CD4-positive, alpha-beta memory T cell (primary cell): Measurements from ENCODE around the gene MYO1A. TPM values are rescaled to one million over a fixed set of nuclear protein-coding genes. Genes with fewer than 3 reads are reported as not detected.
"Not testable (repeated sequence)": the region's sequence is repeated elsewhere in the genome, so short reads cannot be mapped to it uniquely, and the experiment has no call there.

Source experiments
- CTCF ChIA-PET: fragments of 350-600 bp; sonication (Branson Sonifier 250); formaldehyde crosslinking; loops from one replicate; lab custom pipeline; 2021; ENCODE audit warnings: inconsistent platforms; ENCODE audit not compliant: partially characterized antibody; lab: Charles Lee
- POLR2A ChIA-PET: fragments of 350-600 bp; sonication (Branson Sonifier 250); formaldehyde crosslinking; loops from one replicate; lab custom pipeline; 2021; ENCODE audit not compliant: partially characterized antibody; lab: Charles Lee
- DNase-seq, 5 donors: peaks; one replicate each; pipeline versions ENCODE4 v3.0.0 to v3.0.0-alpha.2; 2020 to 2022; ENCODE audit warnings: mixed read lengths in 1 of 5
- H3K27ac ChIP-seq: one replicate; pipeline ENCODE4 v1.7.0; 2013; ENCODE audit warnings: low read depth, low read length
- H3K27me3 ChIP-seq: 2 replicates; pipeline ENCODE4 v1.7.0; 2013; ENCODE audit warnings: mild to moderate bottlenecking, low read length, moderate library complexity; ENCODE audit not compliant: insufficient read depth
- H3K36me3 ChIP-seq: 2 replicates; pipeline ENCODE4 v1.7.0; 2013; ENCODE audit warnings: mild to moderate bottlenecking, low read length, moderate library complexity; ENCODE audit not compliant: insufficient read depth
- H3K4me1 ChIP-seq: 2 replicates; pipeline ENCODE4 v1.7.0; 2013; ENCODE audit warnings: mild to moderate bottlenecking, low read length, moderate library complexity; ENCODE audit not compliant: insufficient read depth
- H3K4me3 ChIP-seq, 2 donors: one replicate each; pipeline ENCODE4 v1.7.0; 2013; ENCODE audit warnings: low read length in 2 of 2, mild to moderate bottlenecking in 1 of 2
- H3K9me3 ChIP-seq, 2 donors: one replicate each; pipeline ENCODE4 v1.7.0; 2013; ENCODE audit warnings: low read length in 2 of 2, control low read depth in 1 of 2; ENCODE audit not compliant: control insufficient read depth in 1 of 2
- H3K27ac Mint-ChIP-seq, 7 donors: one replicate each; pipeline ENCODE4 v1.8.0; 2020 to 2021; ENCODE audit warnings: mixed read lengths in 7 of 7, mild to moderate bottlenecking in 6 of 7, inconsistent platforms in 3 of 7, moderate library complexity in 3 of 7
- H3K27me3 Mint-ChIP-seq, 2 donors: one replicate each; pipeline ENCODE4 v1.8.0; 2020 to 2021; ENCODE audit warnings: mixed read lengths in 2 of 2
- H3K36me3 Mint-ChIP-seq, 2 donors: one replicate each; pipeline ENCODE4 v1.8.0; 2020 to 2021; ENCODE audit warnings: mixed read lengths in 2 of 2, inconsistent platforms in 1 of 2, mild to moderate bottlenecking in 1 of 2
- H3K4me1 Mint-ChIP-seq, 4 donors: one replicate each; pipeline ENCODE4 v1.8.0; 2020 to 2021; ENCODE audit warnings: mixed read lengths in 4 of 4, mild to moderate bottlenecking in 1 of 4
- H3K4me3 Mint-ChIP-seq, 8 donors: one replicate each; pipeline ENCODE4 v1.8.0; 2020 to 2021; ENCODE audit warnings: mixed read lengths in 8 of 8, mild to moderate bottlenecking in 7 of 8, moderate library complexity in 6 of 8, inconsistent platforms in 3 of 8
- H3K9me3 Mint-ChIP-seq, 8 donors: one replicate each; pipeline ENCODE4 v1.8.0; 2020 to 2021; ENCODE audit warnings: mixed read lengths in 8 of 8, mild to moderate bottlenecking in 5 of 8, inconsistent platforms in 3 of 8, moderate library complexity in 1 of 8
- intact Hi-C: fragments of 100-400 bp; cut with micrococcal nuclease; formaldehyde crosslinking; loops from one replicate; pipeline ENCODE4 v1.15.1; 2023
- polyA plus RNA-seq, 2 donors: library from polyadenylated mRNA; unstranded; fragments of 300-500 nt; fragmentation: Illumina TruSeq; gene quantifications; one replicate each; pipeline ENCODE4 v1.2.3, GENCODE V29; 2021
- total RNA-seq, 2 experiments: library from RNA; stranded (reverse); gene quantifications; one replicate each; pipeline ENCODE4 v1.2.3, GENCODE V29; 2021

Gene MYO1A
- total and polyA plus RNA-seq, 4 experiments from 2014 or later, result 1.2 to 3.0 TPM; not detected in 2

DNA sequence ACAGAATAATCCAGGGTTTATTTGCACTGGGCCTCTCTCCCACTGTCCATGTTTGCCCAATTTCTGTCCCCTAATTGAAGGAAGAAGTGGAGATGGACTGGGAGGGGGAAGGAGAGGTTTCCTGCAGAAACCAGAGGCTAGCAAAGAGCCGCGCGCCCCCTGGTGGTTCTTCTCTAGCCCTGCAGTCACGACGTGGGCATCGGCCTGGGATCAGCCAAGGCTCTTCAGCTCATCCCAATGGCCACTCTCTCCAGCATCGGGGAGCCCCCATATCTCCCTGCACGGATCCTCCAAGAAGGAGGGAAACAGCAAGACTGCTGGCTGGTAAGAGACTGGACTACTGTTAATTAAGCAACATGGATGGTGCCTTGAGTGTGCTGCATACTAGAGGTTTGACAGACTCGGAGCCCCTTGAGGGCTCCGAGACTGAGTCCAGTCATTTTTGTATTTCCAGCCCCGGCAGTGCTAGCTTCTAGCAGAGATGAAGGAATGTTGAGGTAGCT is 62.3 kb downstream of the MYO1A start:
- Histone ChIP-seq H3K27ac (no peak overlapping the region), H3K27me3 (no peaks in the 10 kb centered on the region), H3K4me3 (no peak overlapping the region), H3K4me1 (peaks cover 19% of the 10 kb centered on the region), H3K36me3 (no peaks in the 10 kb centered on the region), H3K9me3 (no peaks in the 10 kb centered on the region)
- no peaks in the 10 kb centered on the region for H3K27me3 Mint-ChIP-seq
- intact Hi-C loops, result loop anchor here (1.0 to 2.0 kb wide), 3 partner anchors 230 to 474 kb away; no protein-coding TSS in a partner anchor
- peaks cover 5 to 12% (median 11%) of the 10 kb centered on the region in 4 donors for H3K4me1 Mint-ChIP-seq
- CTCF ChIA-PET, result interaction anchor here (0.9 to 4.9 kb wide), 13 partner anchors 9 to 359 kb away, joined by 3 to 102 read pairs (median 5); partner anchors contain the start of genes HSD17B6 and PRIM1
- DNase-seq, result peak; percentile 62 to 67 (median 63)
- peak overlapping the region in 1 of 7 donors; percentile 53 for H3K27ac Mint-ChIP-seq
- H3K9me3 Mint-ChIP-seq, result no peaks in the 10 kb centered on the region
- H3K36me3 Mint-ChIP-seq, result no peaks in the 10 kb centered on the region
- POLR2A ChIA-PET, result no interaction called here
- peak overlapping the region in 3 of 8 donors; percentile 36 to 61 (median 56) for H3K4me3 Mint-ChIP-seq

- H3K4me3 Mint-ChIP-seq, result peak overlapping the region in 3 of 8 donors; percentile 36 to 61 (median 56)
These were observed 62.9 kb downstream of the MYO1A start for GRCh38 chr12:56987011-56987410.

DNA sequence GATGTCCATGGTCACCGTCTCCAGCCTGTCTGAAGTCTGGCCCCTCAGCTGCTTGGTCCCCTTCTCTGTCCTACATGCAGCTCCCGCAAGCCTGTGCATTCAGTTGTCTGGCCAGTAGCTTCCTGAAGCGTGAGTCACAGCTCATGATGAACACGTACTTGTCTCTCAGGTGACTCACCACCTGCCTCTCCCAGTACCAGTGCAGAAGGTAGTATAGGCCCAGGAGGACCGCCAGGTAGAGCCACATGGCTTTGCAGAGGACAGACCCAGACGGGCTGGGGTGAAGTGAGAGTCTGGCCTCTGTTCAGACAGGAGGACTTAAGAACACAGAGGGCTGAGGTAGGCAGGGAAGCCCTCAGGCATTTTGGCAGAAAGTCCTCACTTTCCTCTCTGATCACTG is 64.2 kb downstream of the MYO1A start:
- H3K4me1 Mint-ChIP-seq, H3K9me3 Mint-ChIP-seq, H3K4me3 Mint-ChIP-seq, H3K27me3 ChIP-seq, DNase-seq, H3K36me3 ChIP-seq, H3K36me3 Mint-ChIP-seq, H3K4me3 ChIP-seq, H3K4me1 ChIP-seq, H3K27ac ChIP-seq, H3K9me3 ChIP-seq, H3K27me3 Mint-ChIP-seq, POLR2A ChIA-PET: not testable (repeated sequence)
- CTCF ChIA-PET, result interaction anchor here (0.9 to 4.9 kb wide), 3 partner anchors 15 to 237 kb away, joined by 3 to 102 read pairs (median 51); partner anchors contain the start of gene HSD17B6
- intact Hi-C loops, result loop anchor here (2.0 kb wide), 1 partner anchor 385 kb away; no protein-coding TSS in a partner anchor
- peak overlapping the region in 1 of 7 donors; percentile 42 for H3K27ac Mint-ChIP-seq

More at GRCh38 chr12:56987011-56987410, 62.9 kb downstream of the MYO1A start:
- Mint-ChIP-seq H3K9me3 (no peaks in the 10 kb centered on the region), H3K36me3 (no peaks in the 10 kb centered on the region), H3K4me1 (peaks cover 5 to 12% (median 11%) of the 10 kb centered on the region in 4 donors), H3K27me3 (no peaks in the 10 kb centered on the region), H3K27ac (peak overlapping the region in 2 of 7 donors; percentile 12 to 53)
- Histone ChIP-seq H3K27me3 (no peaks in the 10 kb centered on the region), H3K4me1 (peaks cover 19% of the 10 kb centered on the region), H3K9me3 (no peaks in the 10 kb centered on the region), H3K27ac (no peak overlapping the region), H3K4me3 (no peak overlapping the region), H3K36me3 (no peaks in the 10 kb centered on the region)
- ChIA-PET CTCF (interaction anchor here (0.9 to 4.9 kb wide), 11 partner anchors 8 to 358 kb away, joined by 3 to 102 read pairs (median 5); partner anchors contain the start of genes HSD17B6 and PRIM1), POLR2A (no interaction called here)
- intact Hi-C loops, result loop anchor here (1.0 to 2.0 kb wide), 3 partner anchors 230 to 474 kb away; no protein-coding TSS in a partner anchor
- no peak for DNase-seq

DNA sequence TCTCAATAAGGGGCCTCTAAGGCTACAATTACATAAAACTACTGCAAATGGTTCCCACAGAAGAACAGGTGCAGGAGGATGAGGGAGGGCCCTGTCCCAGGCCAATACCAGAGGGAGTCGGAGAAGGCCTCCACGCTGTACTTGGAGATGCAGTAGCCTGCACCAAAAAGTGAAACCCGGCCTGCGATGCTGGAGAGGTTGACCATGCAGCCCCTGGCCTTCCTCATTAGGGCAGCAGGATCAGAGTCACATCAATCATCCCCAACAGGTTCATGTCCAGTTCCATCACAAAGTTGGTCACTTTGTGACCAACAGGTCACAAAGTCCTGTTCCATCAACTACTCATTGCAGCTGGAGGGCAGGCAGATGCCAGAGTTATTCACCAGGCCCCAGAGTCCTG is 66.5 kb downstream of the MYO1A start:
- Histone ChIP-seq H3K9me3 (no peaks in the 10 kb centered on the region), H3K36me3 (no peaks in the 10 kb centered on the region), H3K27ac (no peak overlapping the region), H3K4me3 (no peak overlapping the region), H3K4me1 (peaks cover 9% of the 10 kb centered on the region), H3K27me3 (no peaks in the 10 kb centered on the region)
- Mint-ChIP-seq H3K4me1 (peaks cover 3 to 6% (median 5%) of the 10 kb centered on the region in 4 donors), H3K9me3 (no peaks in the 10 kb centered on the region), H3K27me3 (no peaks in the 10 kb centered on the region), H3K4me3 (no peak overlapping the region), H3K27ac (no peak overlapping the region), H3K36me3 (no peaks in the 10 kb centered on the region)
- no peak for DNase-seq
- intact Hi-C loops, result no loop called here
- CTCF ChIA-PET, result interaction anchor here (0.6 kb wide), 1 partner anchor 69 kb away, joined by 3 read pairs; no protein-coding TSS in a partner anchor
- POLR2A ChIA-PET, result interaction anchor here (1.0 kb wide), 1 partner anchor 295 kb away, joined by 3 read pairs; the partner anchor contains the start of gene PTGES3

DNA sequence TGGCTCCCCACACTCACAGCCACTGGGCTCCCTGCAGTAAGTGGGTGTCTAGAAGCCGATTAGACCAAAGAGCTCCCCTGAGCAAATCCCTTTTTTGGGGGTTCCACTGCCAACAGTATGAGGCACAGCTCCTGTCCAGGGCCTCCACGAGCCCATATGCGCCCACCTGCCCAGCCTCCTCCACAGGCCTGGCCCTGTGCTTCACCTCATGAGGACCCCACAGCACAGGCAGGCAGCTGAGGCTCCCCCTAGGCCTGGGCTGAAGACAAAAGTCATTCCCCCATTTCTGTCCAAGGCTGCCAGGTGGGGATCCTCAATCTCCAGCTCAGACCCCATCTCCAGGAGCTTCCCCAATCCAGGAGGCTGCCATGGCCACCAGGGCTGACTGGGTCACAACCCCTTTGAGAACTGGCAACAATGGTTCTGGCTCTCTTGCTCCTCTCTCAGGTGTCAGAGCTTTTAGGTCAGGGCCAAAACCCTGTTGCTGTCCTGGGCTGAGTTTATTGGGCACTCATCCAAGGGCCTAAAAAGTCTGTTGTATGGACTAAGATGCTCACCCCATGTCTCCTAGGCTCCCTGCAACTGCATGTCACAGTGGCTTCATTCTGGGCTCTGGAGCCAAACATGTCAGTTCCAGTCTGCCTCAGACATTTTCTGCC is 67.2 kb downstream of the MYO1A start:
- H3K4me1 Mint-ChIP-seq, H3K36me3 Mint-ChIP-seq, H3K4me3 ChIP-seq, intact Hi-C loops, H3K27ac Mint-ChIP-seq, H3K27me3 Mint-ChIP-seq, H3K9me3 Mint-ChIP-seq, H3K36me3 ChIP-seq, H3K4me1 ChIP-seq, H3K4me3 Mint-ChIP-seq, H3K9me3 ChIP-seq, H3K27ac ChIP-seq, H3K27me3 ChIP-seq, DNase-seq: not testable (repeated sequence)
- ChIA-PET CTCF (interaction anchor here (0.6 kb wide), 1 partner anchor 69 kb away, joined by 3 read pairs; no protein-coding TSS in a partner anchor), POLR2A (interaction anchor here (1.0 kb wide), 1 partner anchor 294 kb away, joined by 3 read pairs; the partner anchor contains the start of gene PTGES3)

DNA sequence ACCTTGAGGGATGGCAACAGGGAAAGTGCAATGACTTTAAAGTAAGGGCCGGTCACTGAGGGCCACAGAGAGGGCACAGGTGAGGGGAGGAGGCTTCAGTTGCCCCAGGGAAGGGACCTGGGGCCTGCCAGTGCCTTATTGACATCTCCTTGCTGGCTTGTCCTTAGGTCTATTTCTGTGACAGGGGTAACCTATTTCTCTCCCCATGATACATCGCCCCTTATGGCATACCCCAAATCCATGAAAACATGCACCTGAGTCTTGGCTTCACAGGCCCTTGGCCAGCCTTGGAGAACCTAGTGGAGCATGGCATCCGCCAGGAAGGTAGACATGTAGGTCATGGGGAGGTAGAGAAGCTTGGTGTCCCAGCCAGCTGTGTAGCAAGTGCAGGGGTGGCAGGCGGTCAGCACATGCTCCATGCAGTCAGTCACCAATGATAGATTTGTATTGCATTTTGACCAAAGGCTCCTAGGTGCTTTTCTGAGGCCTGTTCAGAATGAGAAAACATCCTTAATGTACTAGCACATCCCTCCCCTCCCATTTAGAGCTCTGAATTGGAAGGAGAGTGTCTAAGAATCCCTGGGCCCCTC is 68.9 kb downstream of the MYO1A start:
- ChIA-PET CTCF (interaction anchor here (0.6 to 1.5 kb wide), 3 partner anchors 13 to 749 kb away, joined by 3 to 7 read pairs (median 3); a partner anchor contains a TSS), POLR2A (no interaction called here)
- no peaks in the 10 kb centered on the region for H3K9me3 ChIP-seq
- no peaks in the 10 kb centered on the region for H3K27me3 Mint-ChIP-seq
- H3K27me3 ChIP-seq, result no peaks in the 10 kb centered on the region
- no peak overlapping the region for H3K4me3 Mint-ChIP-seq
- no peak overlapping the region for H3K27ac Mint-ChIP-seq
- H3K27ac ChIP-seq, result no peak overlapping the region
- DNase-seq, result no peak
- H3K4me1 Mint-ChIP-seq, result peaks cover 0 to 1% (median 0%) of the 10 kb centered on the region in 4 donors
- H3K9me3 Mint-ChIP-seq, result peaks cover 0 to 2% (median 0%) of the 10 kb centered on the region in 8 donors
- H3K36me3 ChIP-seq, result no peaks in the 10 kb centered on the region
- H3K4me1 ChIP-seq, result no peaks in the 10 kb centered on the region
- no peaks in the 10 kb centered on the region for H3K36me3 Mint-ChIP-seq
- intact Hi-C loops, result no loop called here
- H3K4me3 ChIP-seq, result no peak overlapping the region

DNA sequence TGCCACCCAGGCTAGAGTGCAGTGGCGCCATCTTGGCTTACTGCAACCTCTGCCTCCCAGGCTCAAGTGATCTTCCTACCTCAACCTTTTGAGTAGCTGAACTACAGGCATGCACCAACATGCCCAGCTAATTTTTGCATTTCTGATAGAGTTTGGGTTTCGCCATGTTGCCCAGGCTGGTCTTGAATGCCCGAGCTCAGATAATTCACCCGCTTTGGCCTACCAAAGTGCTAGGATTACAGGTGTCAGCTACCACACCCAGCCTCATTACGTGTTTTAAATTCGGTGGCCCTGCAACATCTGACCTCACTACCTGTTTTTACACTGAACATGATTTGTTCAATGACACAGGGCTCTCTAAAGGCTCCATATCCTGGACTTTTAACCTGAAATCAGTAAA is 69.7 kb downstream of the MYO1A start:
- H3K4me1 ChIP-seq, result no peaks in the 10 kb centered on the region
- ChIA-PET POLR2A (no interaction called here), CTCF (interaction anchor here (0.6 kb wide), 1 partner anchor 749 kb away, joined by 3 read pairs; no protein-coding TSS in a partner anchor)
- H3K27me3 Mint-ChIP-seq, result no peaks in the 10 kb centered on the region
- H3K36me3 Mint-ChIP-seq, result no peaks in the 10 kb centered on the region
- intact Hi-C loops, result no loop called here
- peaks cover 0 to 2% (median 0%) of the 10 kb centered on the region in 8 donors for H3K9me3 Mint-ChIP-seq
- no peaks in the 10 kb centered on the region for H3K36me3 ChIP-seq
- no peak overlapping the region for H3K27ac ChIP-seq
- no peak overlapping the region for H3K4me3 ChIP-seq
- no peak overlapping the region for H3K4me3 Mint-ChIP-seq
- no peaks in the 10 kb centered on the region for H3K9me3 ChIP-seq
- DNase-seq, result no peak
- H3K27ac Mint-ChIP-seq, result peak overlapping the region in 1 of 7 donors; percentile 17
- H3K27me3 ChIP-seq, result no peaks in the 10 kb centered on the region
- H3K4me1 Mint-ChIP-seq, result no peaks in the 10 kb centered on the region
